Astrocyte (in vitro differentiated cells and primary cell): ENCODE results near the gene CD79A. TPM values are rescaled to one million over a fixed set of nuclear protein-coding genes. Genes with fewer than 3 reads are reported as not detected.
A peak's percentile ranks its signal among the peaks of the same experiment; 100 is the strongest.

ENCODE experiments used
- DNase-seq: peaks from one replicate; pipeline ENCODE4 v3.0.0-alpha.2; 2010; ENCODE audit warnings: low read depth
- FAIRE-seq: peaks from 2 replicates; lab custom pipeline; 2011; peaks lifted over from hg19 to GRCh38; lab: Jason Lieb, UNC
- H2AFZ ChIP-seq: 2 replicates; pipeline ENCODE4 v1.6.0; 2012; ENCODE audit warnings: low read depth, low read length, inconsistent platforms
- H3K27ac ChIP-seq: 2 replicates; pipeline ENCODE4 v1.5.1; 2011; ENCODE audit warnings: low read depth, low read length, inconsistent platforms
- H3K27me3 ChIP-seq: 2 replicates; pipeline ENCODE4 v1.6.0; 2011; ENCODE audit warnings: low read length, inconsistent platforms; ENCODE audit not compliant: insufficient read depth
- H3K36me3 ChIP-seq: 2 replicates; pipeline ENCODE4 v1.5.1; 2011; ENCODE audit warnings: low read length, inconsistent platforms; ENCODE audit not compliant: insufficient read depth
- H3K4me1 ChIP-seq: 2 replicates; pipeline ENCODE4 v1.5.1; 2011; ENCODE audit warnings: low read length, inconsistent platforms; ENCODE audit not compliant: insufficient read depth
- H3K4me2 ChIP-seq: 2 replicates; pipeline ENCODE4 v1.6.0; 2012; ENCODE audit warnings: low read length, inconsistent platforms
- H3K4me3 ChIP-seq: 2 replicates; pipeline ENCODE4 v1.5.1; 2011; ENCODE audit warnings: low read depth, mild to moderate bottlenecking, low read length, inconsistent platforms; ENCODE audit not compliant: insufficient read depth
- H3K79me2 ChIP-seq: 2 replicates; pipeline ENCODE4 v1.6.0; 2012; ENCODE audit warnings: mild to moderate bottlenecking, low read length, inconsistent platforms; ENCODE audit not compliant: insufficient read depth
- H3K9ac ChIP-seq: 2 replicates; pipeline ENCODE4 v1.6.0; 2012; ENCODE audit warnings: mild to moderate bottlenecking, low read length, inconsistent platforms
- H3K9me3 ChIP-seq: 2 replicates; pipeline ENCODE4 v1.5.1; 2012; ENCODE audit warnings: low read depth, mild to moderate bottlenecking, low read length, inconsistent platforms; ENCODE audit not compliant: insufficient read depth
- H4K20me1 ChIP-seq: 2 replicates; pipeline ENCODE4 v1.6.0; 2012; ENCODE audit warnings: low read length, inconsistent platforms; ENCODE audit not compliant: insufficient read depth
- H3K27ac Mint-ChIP-seq: one replicate; pipeline ENCODE4 v1.8.0; 2021; ENCODE audit warnings: mild to moderate bottlenecking, mixed read lengths; ENCODE audit not compliant: unreplicated experiment
- H3K27me3 Mint-ChIP-seq: one replicate; pipeline ENCODE4 v1.8.0; 2021; ENCODE audit warnings: low read depth, mixed read lengths; ENCODE audit not compliant: unreplicated experiment
- H3K36me3 Mint-ChIP-seq: one replicate; pipeline ENCODE4 v1.8.0; 2021; ENCODE audit warnings: low read depth, mixed read lengths; ENCODE audit not compliant: unreplicated experiment
- H3K4me1 Mint-ChIP-seq: one replicate; pipeline ENCODE4 v1.8.0; 2021; ENCODE audit warnings: low read depth, mixed read lengths; ENCODE audit not compliant: unreplicated experiment
- H3K4me3 Mint-ChIP-seq: one replicate; pipeline ENCODE4 v1.8.0; 2021; ENCODE audit warnings: mild to moderate bottlenecking, moderate library complexity, mixed read lengths; ENCODE audit not compliant: unreplicated experiment
- H3K9me3 Mint-ChIP-seq: one replicate; pipeline ENCODE4 v1.8.0; 2021; ENCODE audit warnings: mild to moderate bottlenecking, mixed read lengths; ENCODE audit not compliant: unreplicated experiment
- CTCF ChIP-seq: IDR thresholded peaks from 2 replicates; pipeline ENCODE4 v1.5.1; 2011; ENCODE audit warnings: low read depth, mild to moderate bottlenecking, inconsistent platforms, low read length, moderate library complexity; ENCODE audit not compliant: insufficient read depth
- EZH2 ChIP-seq: IDR thresholded peaks from 2 replicates; pipeline ENCODE4 v1.6.1; 2012; ENCODE audit warnings: mild to moderate bottlenecking, low read length, inconsistent platforms; ENCODE audit not compliant: insufficient read depth
- total RNA-seq: library from RNA; stranded (reverse); gene quantifications from 2 replicates; pipeline ENCODE4 v1.2.1, GENCODE V29; 2021

The CD79A gene
- total RNA-seq, 1 donor from 2014 or later: 0.30 TPM

GRCh38 chr19:41883821-41884733 lies 7.0 kb downstream of the CD79A start:
- Mint-ChIP-seq H3K36me3 (peaks cover 12% of the 10 kb centered on the region), H3K4me1 (peaks cover 21% of the 10 kb centered on the region), H3K27ac (peak overlapping the region; percentile 22), H3K9me3 (no peaks in the 10 kb centered on the region), H3K27me3 (peaks cover 5% of the 10 kb centered on the region), H3K4me3 (peak overlapping the region; percentile 92)
- Histone ChIP-seq H3K4me2 (peak overlapping the region; percentile 98), H3K79me2 (peaks cover 47% of the 10 kb centered on the region), H3K4me3 (peak overlapping the region; percentile 79), H2AFZ (peak overlapping the region; percentile 81), H3K27me3 (no peaks in the 10 kb centered on the region), H3K27ac (peak overlapping the region; percentile 56), H4K20me1 (peaks cover 35% of the 10 kb centered on the region), H3K9ac (peak overlapping the region; percentile 90), H3K36me3 (peaks cover 3% of the 10 kb centered on the region), H3K4me1 (peaks cover 32% of the 10 kb centered on the region), H3K9me3 (no peaks in the 10 kb centered on the region)
- DNase-seq: peak; percentile 91
- no peak for FAIRE-seq
- TF ChIP-seq EZH2 (no peak), CTCF (no peak)

DNA sequence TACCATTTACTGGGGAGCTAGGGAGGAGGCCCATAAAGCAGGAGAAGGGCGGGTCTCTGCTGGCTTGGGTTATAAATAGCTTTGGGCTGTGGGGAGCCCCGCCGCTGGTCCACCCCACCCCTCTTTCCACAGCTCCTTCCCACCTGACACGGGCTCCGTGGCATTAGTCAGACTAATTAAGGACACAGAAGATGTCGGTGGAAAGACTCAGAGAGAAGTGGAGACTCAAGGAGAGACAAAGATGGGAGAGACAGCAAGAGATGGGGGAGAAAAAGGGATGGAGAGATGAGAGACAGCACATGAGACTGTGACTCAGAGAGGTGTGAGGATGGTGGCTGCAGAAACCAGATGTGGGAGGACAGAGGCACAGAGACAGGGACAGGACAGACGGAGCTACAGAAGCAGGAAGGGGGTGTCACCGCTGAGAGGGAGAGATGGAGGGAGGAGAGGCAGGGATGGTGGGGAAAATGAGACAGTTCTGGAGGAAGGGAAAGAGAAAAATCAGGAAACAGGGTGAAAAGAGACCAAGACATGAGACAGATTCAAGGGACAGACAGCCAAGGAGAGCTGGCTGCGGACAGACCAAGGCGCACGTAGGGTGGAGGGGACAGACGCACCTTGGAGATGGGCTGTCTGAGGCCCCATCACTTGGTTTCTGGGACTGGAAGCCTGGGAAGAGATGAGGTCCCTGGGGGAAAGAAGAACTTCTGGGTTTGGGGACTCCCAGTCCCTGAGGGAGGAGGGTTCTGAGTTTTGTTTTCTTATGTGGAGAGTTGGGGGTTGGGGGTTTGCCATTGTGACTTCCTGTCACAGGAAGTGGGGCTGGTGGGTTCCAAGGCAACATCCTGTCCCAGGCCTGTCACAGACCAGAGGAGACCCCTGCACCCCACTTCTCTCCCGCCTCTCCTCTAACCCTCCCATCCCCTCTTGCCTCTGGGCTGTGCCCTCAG lies 10.0 kb downstream of the CD79A start:
- H3K4me1 Mint-ChIP-seq: peaks cover 25% of the 10 kb centered on the region
- peak overlapping the region; percentile 64 for H3K4me3 Mint-ChIP-seq
- no peaks in the 10 kb centered on the region for H3K9me3 Mint-ChIP-seq
- peaks cover 9% of the 10 kb centered on the region for H3K36me3 ChIP-seq
- H2AFZ ChIP-seq: no peak overlapping the region
- no peaks in the 10 kb centered on the region for H3K27me3 Mint-ChIP-seq
- H3K4me1 ChIP-seq: peaks cover 32% of the 10 kb centered on the region
- H4K20me1 ChIP-seq: peaks cover 60% of the 10 kb centered on the region
- no peaks in the 10 kb centered on the region for H3K27me3 ChIP-seq
- H3K4me2 ChIP-seq: peak overlapping the region; percentile 63
- H3K79me2 ChIP-seq: peaks cover 63% of the 10 kb centered on the region
- no peak for DNase-seq
- H3K27ac Mint-ChIP-seq: peak overlapping the region; percentile 69
- H3K4me3 ChIP-seq: no peak overlapping the region
- no peak for FAIRE-seq
- H3K27ac ChIP-seq: peak overlapping the region; percentile 67
- no peaks in the 10 kb centered on the region for H3K9me3 ChIP-seq
- TF ChIP-seq EZH2: no peak
- TF ChIP-seq CTCF: no peak
- peak overlapping the region; percentile 20 for H3K9ac ChIP-seq
- peaks cover 19% of the 10 kb centered on the region for H3K36me3 Mint-ChIP-seq
